Activated CD4-positive, CD25-positive, alpha-beta regulatory T cell treated with anti-CD3 and anti-CD28 coated beads, Interleukin-2, amount 50 U/mL, for 24 hours (primary cell): Measurements from ENCODE around the gene PDHA1.

ENCODE experiments used
- ATAC-seq, 2 donors: fragments of 150-1000 bp; cut with Tn5 transposase; one replicate each; pipeline ENCODE4 v1.10.0; 2021; ENCODE audit warnings: mild to moderate bottlenecking in 1 of 2, moderate library complexity in 1 of 2

PDHA1 gene

DNA sequence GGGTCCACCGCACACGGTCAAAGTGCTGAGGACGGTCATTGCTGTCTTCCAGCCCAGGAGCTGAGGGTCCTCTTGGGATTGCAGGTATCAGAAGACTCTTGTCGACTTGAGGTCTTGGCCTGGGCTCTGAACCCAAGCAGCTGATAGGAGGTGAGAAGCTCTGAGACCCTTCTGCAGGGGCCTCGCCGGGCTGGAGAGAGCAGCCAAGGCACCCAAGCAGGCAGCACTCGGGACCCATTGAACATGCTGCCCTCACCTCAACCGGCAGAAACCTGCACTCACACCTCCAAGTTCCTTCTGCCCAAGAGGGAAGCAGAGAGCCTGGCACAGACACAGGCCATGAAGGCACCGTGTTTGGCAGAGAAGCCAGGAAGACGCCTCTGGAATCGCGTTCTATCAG is 34.1 kb downstream of the PDHA1 start:
- ATAC-seq, result no peak

DNA sequence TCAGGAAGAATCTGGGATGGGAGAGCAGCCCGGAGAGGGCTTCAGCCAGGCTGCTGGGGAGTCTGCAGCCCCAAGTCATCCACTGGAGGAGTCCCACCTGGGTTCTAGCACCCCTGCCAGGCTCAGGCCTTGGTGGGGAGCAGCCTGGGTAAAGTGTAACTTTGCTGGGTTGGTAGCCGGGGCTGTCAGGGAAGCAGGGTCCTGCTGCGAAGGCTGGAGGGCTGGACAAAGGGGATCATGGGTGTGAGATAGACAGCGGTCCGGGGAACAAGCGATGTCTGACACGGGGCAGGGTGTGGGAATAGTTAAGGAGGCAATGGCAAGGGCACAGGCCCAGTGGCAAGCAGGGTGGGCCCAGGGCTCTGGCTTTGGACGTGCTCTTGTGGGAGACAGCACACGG is 37.6 kb downstream of the PDHA1 start:
- no peak for ATAC-seq

DNA sequence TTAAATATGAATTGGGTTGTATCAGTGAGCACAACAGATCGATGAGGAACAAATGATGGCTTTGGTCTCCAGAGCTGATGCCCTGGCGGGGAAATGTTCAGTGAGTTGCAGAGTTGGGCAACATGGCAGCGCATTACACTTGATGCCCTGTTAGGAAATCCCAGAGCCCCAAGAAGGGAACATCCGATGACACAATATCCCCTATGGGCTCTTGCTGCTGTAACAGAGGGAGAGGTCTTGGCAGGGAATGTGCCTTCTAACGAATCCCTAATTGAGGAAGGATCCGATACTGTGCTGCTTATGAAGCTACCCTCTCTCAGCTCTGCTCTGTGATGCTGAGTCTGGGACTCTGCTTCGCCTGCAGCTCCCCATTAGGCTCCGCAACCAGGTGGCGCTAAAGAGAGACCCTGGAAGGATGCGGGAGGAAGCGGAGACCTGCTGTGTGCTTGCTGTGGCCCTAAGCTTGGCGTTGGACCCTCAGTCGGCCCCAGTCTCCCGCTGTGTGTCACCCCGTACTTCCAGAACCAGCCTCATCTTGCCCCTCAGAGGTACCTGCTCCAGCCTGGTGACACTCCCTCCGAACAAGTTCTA is 38.9 kb downstream of the PDHA1 start:
- peak in 1 of 2 donors; percentile 38 for ATAC-seq

DNA sequence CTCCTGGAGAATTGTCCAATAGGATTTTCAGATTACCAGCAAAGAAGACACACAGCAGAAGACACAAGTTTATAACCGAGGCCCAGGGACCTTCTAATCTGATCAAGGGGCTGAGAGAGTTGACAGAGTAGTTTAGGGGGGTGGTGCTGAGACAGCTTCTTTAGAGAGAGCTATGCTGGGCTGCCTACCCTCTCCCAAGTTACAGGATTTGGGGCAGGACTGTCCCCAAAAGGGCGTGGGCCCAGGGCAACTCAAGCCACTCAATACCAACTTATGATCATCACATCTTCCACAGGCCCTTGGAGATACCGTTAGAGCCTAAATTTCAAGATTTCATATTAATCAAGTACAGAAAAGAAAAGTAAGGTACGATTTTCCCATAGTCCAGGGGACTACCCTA is 43.0 kb downstream of the PDHA1 start:
- ATAC-seq, result no peak

DNA sequence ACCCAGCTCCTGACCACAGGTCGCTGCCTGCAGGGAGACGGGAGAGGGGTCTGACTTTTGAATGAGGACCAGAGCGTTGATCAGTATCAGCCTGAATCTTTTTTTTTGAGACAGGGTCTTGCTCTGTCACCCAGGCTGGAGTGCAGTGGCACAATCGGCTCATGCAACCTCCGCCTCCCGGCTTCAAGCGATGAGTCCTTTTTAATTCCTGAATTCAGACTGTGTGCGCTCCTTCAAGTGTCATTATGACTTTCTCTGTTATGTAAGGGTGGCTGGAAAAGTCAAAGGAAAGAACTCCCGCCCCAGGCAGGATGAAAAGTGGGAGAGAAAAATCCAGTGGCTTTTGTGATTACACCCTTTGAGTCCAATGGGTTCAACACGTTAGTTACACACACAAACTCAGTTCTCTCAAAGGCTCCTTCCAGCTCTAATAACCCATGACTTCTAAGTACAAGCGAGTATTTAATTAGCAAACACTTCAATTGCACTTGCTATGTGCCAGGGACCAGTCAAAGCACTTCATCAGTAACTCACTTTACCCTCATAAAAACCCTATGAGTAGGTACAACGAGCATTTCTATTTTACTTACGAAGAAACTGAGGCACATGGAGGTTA is 44.4 kb downstream of the PDHA1 start:
- ATAC-seq, result no peak

DNA sequence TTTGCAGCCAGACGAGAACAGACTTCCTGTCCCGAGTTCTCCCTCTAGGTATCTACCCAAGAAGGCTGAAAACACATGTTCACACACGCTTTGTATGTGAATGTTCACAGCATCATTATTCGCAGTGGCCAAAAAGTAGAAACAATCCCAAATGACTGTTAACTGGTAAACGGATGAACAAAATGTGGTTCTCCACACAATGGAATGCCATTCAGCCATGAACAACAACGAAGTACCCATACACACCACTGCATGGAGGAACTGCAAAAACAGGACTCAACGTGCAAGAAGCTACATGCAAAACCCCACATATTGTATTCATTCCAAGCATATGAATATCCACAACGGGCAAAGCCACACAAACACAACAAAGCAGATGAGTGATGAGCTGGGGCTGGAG is 45.0 kb downstream of the PDHA1 start:
- ATAC-seq, result no peak

DNA sequence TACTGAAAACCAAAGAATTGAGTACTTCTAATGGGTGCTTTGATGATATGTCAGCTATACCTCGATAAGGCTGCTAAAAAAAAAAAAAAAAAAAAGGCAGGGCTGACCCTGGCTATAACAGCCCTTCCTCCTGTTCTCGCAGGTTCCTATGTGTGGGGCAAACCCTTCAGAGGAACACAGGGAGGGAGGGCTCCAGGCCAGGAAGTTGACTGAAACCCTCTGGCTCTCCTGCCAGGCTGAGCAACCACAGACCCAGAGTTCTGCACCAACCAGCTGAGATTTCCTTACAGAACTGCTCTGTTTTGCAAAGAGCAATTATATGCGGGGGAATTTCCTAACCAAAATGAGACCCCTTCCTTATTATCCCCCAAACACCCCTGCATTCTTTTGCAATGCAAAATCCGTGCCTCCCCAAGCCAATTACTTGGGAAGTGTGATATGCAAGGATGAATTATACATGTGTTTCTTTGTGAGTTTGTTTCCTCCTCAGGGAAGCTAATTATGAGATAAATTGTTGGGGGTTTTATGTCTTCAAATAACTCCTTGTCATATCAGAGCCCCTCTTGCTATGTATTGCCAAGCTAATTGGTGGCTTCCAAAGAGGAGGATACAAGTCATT is 45.6 kb downstream of the PDHA1 start:
- ATAC-seq, result no peak

DNA sequence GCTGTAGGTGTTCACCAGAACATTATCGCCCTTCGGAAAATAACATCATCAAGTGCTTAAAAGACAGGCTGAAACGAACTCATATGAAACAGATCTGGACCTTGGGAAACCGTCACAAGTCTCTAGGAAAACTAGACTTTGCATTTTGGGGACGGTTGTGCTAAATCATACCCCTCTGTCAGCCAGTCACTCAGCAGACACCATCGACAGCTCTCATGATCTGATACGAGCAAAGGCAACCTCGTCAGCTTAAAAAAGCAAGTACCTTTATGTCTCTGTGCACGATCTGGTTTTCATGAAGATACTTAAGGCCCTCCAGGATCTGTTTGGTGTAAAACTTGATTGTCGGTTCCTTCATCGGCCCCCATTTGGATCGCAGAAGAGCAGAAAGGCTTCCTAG is 48.4 kb downstream of the PDHA1 start:
- ATAC-seq, result no peak

DNA sequence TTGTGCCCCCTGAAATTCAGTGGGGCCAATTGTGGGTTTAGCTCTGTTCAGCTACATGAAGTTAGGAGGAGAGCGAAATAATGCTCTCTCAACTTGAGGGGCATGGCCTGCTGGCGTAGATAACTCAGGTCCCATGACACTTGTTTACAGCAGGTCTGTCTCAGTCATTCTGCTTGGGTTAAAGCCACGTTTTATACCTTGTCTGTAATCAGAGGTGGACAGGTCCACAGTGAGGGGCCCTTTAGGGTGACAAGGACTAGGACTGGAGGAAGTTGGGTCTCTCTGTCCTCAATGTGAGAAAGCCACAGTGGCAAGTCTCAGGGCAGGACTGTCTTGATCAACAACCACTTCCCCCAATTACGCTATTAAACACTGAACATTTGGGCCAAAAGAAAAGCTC is 49.0 kb downstream of the PDHA1 start:
- no peak for ATAC-seq

DNA sequence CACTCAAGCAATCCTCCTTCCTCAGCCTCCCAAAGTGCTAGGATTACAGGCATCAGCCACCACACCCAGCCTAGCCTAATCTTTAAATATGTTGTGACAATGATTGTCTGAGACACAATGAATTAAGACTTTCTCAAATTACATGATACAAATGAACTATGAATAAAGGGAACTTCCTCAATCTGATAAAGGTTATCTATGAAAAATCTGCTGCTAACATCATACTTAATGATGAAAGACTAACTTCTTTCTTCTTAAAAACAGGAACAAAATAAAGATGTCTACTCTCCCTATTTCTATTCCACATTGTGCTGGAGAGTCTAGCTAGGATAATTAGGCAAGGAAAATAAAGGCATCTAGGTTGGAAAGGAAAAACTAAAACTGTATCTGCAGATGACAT is 60.0 kb downstream of the PDHA1 start:
- ATAC-seq, result no peak

DNA sequence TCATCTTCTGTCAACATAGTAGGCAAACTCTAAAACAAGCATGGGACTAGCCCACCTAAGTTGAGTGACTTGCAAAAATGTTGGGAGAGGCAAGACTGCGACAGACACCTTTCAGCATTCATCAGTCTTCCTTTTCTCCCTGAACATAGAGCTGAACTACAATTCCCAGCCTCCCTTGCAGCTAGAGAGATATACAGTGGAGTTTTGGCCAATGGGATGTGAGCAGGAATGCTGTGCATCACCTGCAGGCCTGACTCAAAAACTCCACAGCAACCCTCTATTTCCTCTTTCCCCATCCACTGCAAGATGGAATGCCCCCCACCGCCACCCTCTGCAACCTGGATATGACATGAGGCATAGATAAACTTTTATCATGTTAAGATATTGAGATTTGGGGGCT is 66.5 kb downstream of the PDHA1 start:
- no peak for ATAC-seq
